ENCODE measurements around the gene ACTN4.

Gene ACTN4

GRCh38 chr19:38781058-38781457 is 133.6 kb downstream of the ACTN4 start:
- H3K9ac ChIP-seq (ENCODE audit: low read length) = no peak overlapping the region
- H3K4me3 ChIP-seq (ENCODE audit: low read length) = no peak overlapping the region
- H3K27me3 ChIP-seq (ENCODE audit: insufficient read depth, low read length, poor library complexity) = no peaks in the 10 kb centered on the region
- no peak overlapping the region for H2AK5ac ChIP-seq (ENCODE audit: low read length)
- no peak overlapping the region for H3K4me2 ChIP-seq (ENCODE audit: low read length)
- H4K5ac ChIP-seq (ENCODE audit: low read length) = no peak overlapping the region
- H3K36me3 ChIP-seq (ENCODE audit: control insufficient read depth, insufficient read depth, low read length) = no peaks in the 10 kb centered on the region
- no peaks in the 10 kb centered on the region for H3K79me2 ChIP-seq (ENCODE audit: control insufficient read depth, insufficient read depth, low read length)
- H3K18ac ChIP-seq (ENCODE audit: low read length) = no peak overlapping the region
- H2BK5ac ChIP-seq (ENCODE audit: low read length) = no peak overlapping the region
- H3K4me1 ChIP-seq (ENCODE audit: control insufficient read depth, low read depth, low read length) = no peaks in the 10 kb centered on the region
- H3K27ac ChIP-seq (ENCODE audit: low read depth, low read length) = no peak overlapping the region
- no peak overlapping the region for H4K8ac ChIP-seq (ENCODE audit: low read depth, low read length)
- no peak overlapping the region for H3K56ac ChIP-seq (ENCODE audit: low read length)
- H2BK120ac ChIP-seq (ENCODE audit: low read depth, low read length) = no peak overlapping the region
- H3K79me1 ChIP-seq (ENCODE audit: low read length) = no peaks in the 10 kb centered on the region
- H2BK15ac ChIP-seq (replicated peaks; ENCODE audit: low read depth) = no peak overlapping the region
- no peak overlapping the region for H3K4ac ChIP-seq (ENCODE audit: low read depth, low read length)
- no peak for DNase-seq
- no CpG with 5 or more reads among the region's 7 CpGs for WGBS (ENCODE audit: extremely low coverage, insufficient coverage, low lambda C conversion rate)
- H3K23ac ChIP-seq (ENCODE audit: low read length) = no peak overlapping the region
